K562 (cell line): ENCODE measurements around the gene PTH1R. TPM values are rescaled to one million over a fixed set of nuclear protein-coding genes. Genes with fewer than 3 reads are reported as not detected.

Experiments used
- NR2C1 ChIP-seq, 2 experiments: fragments of 450-650 bp; IDR thresholded peaks; 2 replicates each; pipeline ENCODE4 v1.6.1; 2017; ENCODE audit warnings: mild to moderate bottlenecking in 2 of 2, antibody characterized with exemption in 1 of 2, inconsistent platforms in 1 of 2, missing compliant biosample characterization in 1 of 2, missing genetic modification characterization in 1 of 2
- REST ChIP-seq, 2 experiments: fragments of 450-650 bp; formaldehyde crosslinking in 1 of 2; IDR thresholded peaks; 2 replicates each; pipeline versions ENCODE4 v1.4.0 to v1.6.1; 2014 to 2020; ENCODE audit warnings: mild to moderate bottlenecking in 2 of 2, borderline replicate concordance in 1 of 2, low read depth in 1 of 2
- RFX7 ChIP-seq: fragments of 250-450 bp; sonication (Bioruptor Pico); IDR thresholded peaks from 2 replicates; pipeline ENCODE4 v1.5.1; 2021; ENCODE audit warnings: mild to moderate bottlenecking
- ZNF318 ChIP-seq, 2 experiments: fragments of 450-650 bp; IDR thresholded peaks; 2 replicates each; pipeline ENCODE4 v1.6.1; 2016; ENCODE audit warnings: mild to moderate bottlenecking in 2 of 2, borderline replicate concordance in 1 of 2, low read depth in 1 of 2, moderate library complexity in 1 of 2
- ZNF444 ChIP-seq: fragments of 250-450 bp; sonication (Bioruptor Pico); IDR thresholded peaks from 2 replicates; pipeline ENCODE4 v1.4.0; 2020; ENCODE audit warnings: mild to moderate bottlenecking, moderate library complexity
- polyA plus RNA-seq, 8 experiments: library from polyadenylated mRNA; depleted of rRNA in 4 of 8; stranded (reverse) in 5 of 8; unstranded in 3 of 8; fragments of >200 nt; fragmentation: Nextera tagmentation in 2 of 8; fragmentation: Illumina TruSeq in 1 of 8; extraction: Ambion mirVana in 2 of 8; extraction: Trizol in 1 of 8; gene quantifications; 2 replicates each; pipeline versions ENCODE4 v1.2.1 to v1.2.3, GENCODE V29; 2011 to 2014; ENCODE audit warnings: inconsistent platforms in 1 of 8, missing spikeins in 1 of 8
- total RNA-seq, 7 experiments: library from RNA; depleted of rRNA in 6 of 7; stranded (reverse); fragments of >200 nt in 6 of 7; fragmentation: Illumina TruSeq in 2 of 7; extraction: Trizol in 2 of 7; gene quantifications; 2 replicates each; pipeline versions ENCODE4 v1.2.1 to v1.2.3, GENCODE V29; 2011 to 2021; ENCODE audit warnings: low replicate concordance in 1 of 7
- TF ChIP-seq, protein P1 (sequence below), 3 experiments: fragments of 200-800 bp in 1 of 3; fragments of 250-450 bp in 1 of 3; fragments of 450-650 bp in 1 of 3; sonication (Bioruptor Pico) in 1 of 3; sonication (Bioruptor generic) in 1 of 3; formaldehyde crosslinking in 1 of 3; IDR thresholded peaks; 2 replicates each; pipeline versions ENCODE4 v1.6.1 to v1.8.0; 2016 to 2022; ENCODE audit warnings: mild to moderate bottlenecking in 2 of 3, missing genetic modification characterization in 2 of 3, missing compliant biosample characterization in 1 of 3, moderate library complexity in 1 of 3

PTH1R gene
- total and polyA plus RNA-seq, 9 of the 15 experiments (the other 6 are each of a cell fraction or from before 2014, with no cell fraction given) = not detected

DNA sequence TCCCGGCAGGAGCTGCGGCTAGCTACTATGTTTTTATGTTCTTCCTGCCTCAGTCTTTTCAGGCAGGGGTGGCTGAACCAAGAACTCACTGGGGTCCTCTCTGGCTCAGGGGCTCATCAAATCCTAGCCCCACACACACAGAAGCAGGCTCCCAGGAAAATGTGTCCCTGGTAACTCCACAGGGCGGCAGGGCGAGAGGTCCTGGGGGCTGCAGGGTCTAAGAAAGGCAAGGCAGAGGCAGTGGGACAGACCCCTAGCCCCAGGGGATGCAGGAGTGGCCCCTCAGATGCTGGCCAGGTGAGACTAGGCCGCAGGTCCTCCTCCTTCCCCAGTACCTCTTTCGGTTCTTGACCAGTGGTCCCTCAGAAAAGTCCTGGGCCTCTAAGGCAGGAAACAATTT, 48.9 kb downstream of the PTH1R start (continued):
- TF ChIP-seq REST (IDR thresholded peaks at IDR 0.05; ENCODE audit: borderline replicate concordance) = no peak
- no peak for TF ChIP-seq REST (CRISPR knock-in tag; IDR thresholded peaks at IDR 0.05; ENCODE audit: low read depth)
- no peak for TF ChIP-seq NR2C1 (IDR thresholded peaks at IDR 0.05)
- TF ChIP-seq NR2C1 (tag; IDR thresholded peaks at IDR 0.05) = no peak
- TF ChIP-seq ZNF444 (CRISPR knock-in tag) = no peak
- TF ChIP-seq, protein P1, sequence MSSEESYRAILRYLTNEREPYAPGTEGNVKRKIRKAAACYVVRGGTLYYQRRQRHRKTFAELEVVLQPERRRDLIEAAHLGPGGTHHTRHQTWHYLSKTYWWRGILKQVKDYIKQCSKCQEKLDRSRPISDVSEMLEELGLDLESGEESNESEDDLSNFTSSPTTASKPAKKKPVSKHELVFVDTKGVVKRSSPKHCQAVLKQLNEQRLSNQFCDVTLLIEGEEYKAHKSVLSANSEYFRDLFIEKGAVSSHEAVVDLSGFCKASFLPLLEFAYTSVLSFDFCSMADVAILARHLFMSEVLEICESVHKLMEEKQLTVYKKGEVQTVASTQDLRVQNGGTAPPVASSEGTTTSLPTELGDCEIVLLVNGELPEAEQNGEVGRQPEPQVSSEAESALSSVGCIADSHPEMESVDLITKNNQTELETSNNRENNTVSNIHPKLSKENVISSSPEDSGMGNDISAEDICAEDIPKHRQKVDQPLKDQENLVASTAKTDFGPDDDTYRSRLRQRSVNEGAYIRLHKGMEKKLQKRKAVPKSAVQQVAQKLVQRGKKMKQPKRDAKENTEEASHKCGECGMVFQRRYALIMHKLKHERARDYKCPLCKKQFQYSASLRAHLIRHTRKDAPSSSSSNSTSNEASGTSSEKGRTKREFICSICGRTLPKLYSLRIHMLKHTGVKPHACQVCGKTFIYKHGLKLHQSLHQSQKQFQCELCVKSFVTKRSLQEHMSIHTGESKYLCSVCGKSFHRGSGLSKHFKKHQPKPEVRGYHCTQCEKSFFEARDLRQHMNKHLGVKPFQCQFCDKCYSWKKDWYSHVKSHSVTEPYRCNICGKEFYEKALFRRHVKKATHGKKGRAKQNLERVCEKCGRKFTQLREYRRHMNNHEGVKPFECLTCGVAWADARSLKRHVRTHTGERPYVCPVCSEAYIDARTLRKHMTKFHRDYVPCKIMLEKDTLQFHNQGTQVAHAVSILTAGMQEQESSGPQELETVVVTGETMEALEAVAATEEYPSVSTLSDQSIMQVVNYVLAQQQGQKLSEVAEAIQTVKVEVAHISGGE (CRISPR knock-in tag; IDR thresholded peaks at IDR 0.05) = no peak
- TF ChIP-seq ZNF318 (IDR thresholded peaks at IDR 0.05; ENCODE audit: borderline replicate concordance in 1 of 2, low read depth in 1 of 2) = no peak
- TF ChIP-seq RFX7 (CRISPR knock-in tag) = no peak
